ENCODE results near the gene OR2T27.
"Not testable (repeated sequence)": the region's sequence is repeated elsewhere in the genome, so short reads cannot be mapped to it uniquely, and the experiment has no call there.

The OR2T27 gene, protein sequence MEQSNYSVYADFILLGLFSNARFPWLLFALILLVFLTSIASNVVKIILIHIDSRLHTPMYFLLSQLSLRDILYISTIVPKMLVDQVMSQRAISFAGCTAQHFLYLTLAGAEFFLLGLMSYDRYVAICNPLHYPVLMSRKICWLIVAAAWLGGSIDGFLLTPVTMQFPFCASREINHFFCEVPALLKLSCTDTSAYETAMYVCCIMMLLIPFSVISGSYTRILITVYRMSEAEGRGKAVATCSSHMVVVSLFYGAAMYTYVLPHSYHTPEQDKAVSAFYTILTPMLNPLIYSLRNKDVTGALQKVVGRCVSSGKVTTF

GRCh38 chr1:248655354-248655753, at the start of gene OR2T27:
OR2T27 (minus strand) TSS chr1:248655528; CDS start chr1:248650884, 4,644 bp downstream.
- H3K27me3 ChIP-seq (ENCODE audit: low read depth, low read length): not testable (repeated sequence)

DNA sequence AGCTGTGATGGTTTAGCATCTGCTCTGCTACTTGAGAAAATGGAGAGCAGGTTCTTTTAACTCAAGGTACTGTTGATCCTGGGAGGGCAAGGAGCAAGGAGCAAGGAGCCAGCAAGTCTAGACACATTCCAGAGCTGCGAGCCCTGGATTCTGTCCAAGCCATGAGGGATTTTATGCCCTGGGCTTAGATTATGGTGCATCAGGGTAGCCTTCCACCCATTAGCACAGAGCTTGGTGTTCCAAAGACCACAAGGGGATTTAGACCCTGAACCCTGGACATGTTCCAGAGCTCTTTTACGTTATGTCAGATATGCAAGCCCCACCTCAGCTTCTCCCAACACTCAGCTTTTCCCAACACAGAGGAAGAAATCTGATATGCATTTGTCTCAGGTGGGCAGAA, 49.3 kb upstream of the OR2T27 start:
- Histone ChIP-seq H3K27ac (ENCODE audit: low read length) (no peak overlapping the region), H3K4me1 (ENCODE audit: control insufficient read depth in 1 of 2, insufficient read depth in 2 of 2, low read length in 2 of 2) (no peaks in the 10 kb centered on the region), H3K27me3 (ENCODE audit: low read depth, low read length) (no peaks in the 10 kb centered on the region), H3K4me3 (ENCODE audit: low read depth in 1 of 2, low read length in 2 of 2) (no peak overlapping the region), H3K9me3 (ENCODE audit: control insufficient read depth in 1 of 2, low read length in 2 of 2) (no peaks in the 10 kb centered on the region), H3K36me3 (ENCODE audit: control insufficient read depth in 1 of 2, insufficient read depth in 2 of 2, low read length in 2 of 2) (no peaks in the 10 kb centered on the region)

More at GRCh38 chr1:248655354-248655753, at the start of gene OR2T27:
- H3K4me3 ChIP-seq (ENCODE audit: low read depth in 1 of 2, low read length in 2 of 2); H3K27ac ChIP-seq (ENCODE audit: low read length); H3K9me3 ChIP-seq (ENCODE audit: control insufficient read depth in 1 of 2, low read length in 2 of 2); H3K36me3 ChIP-seq (ENCODE audit: control insufficient read depth in 1 of 2, insufficient read depth in 2 of 2, low read length in 2 of 2); H3K4me1 ChIP-seq (ENCODE audit: control insufficient read depth in 1 of 2, insufficient read depth in 2 of 2, low read length in 2 of 2): not testable (repeated sequence)

- no peaks in the 10 kb centered on the region for H3K4me1 ChIP-seq (ENCODE audit: control insufficient read depth in 1 of 2, insufficient read depth in 2 of 2, low read length in 2 of 2)
- H3K9me3 ChIP-seq (ENCODE audit: control insufficient read depth in 1 of 2, low read length in 2 of 2): no peaks in the 10 kb centered on the region
- no peak overlapping the region for H3K27ac ChIP-seq (ENCODE audit: low read length)
- no peaks in the 10 kb centered on the region for H3K36me3 ChIP-seq (ENCODE audit: control insufficient read depth in 1 of 2, insufficient read depth in 2 of 2, low read length in 2 of 2)
- H3K27me3 ChIP-seq (ENCODE audit: low read depth, low read length): no peaks in the 10 kb centered on the region
- no peak overlapping the region for H3K4me3 ChIP-seq (ENCODE audit: low read depth in 1 of 2, low read length in 2 of 2)
Observed at GRCh38 chr1:248703674-248704073, 48.3 kb upstream of the OR2T27 start.

- Histone ChIP-seq H3K4me1 (ENCODE audit: control insufficient read depth in 1 of 2, insufficient read depth in 2 of 2, low read length in 2 of 2) (no peaks in the 10 kb centered on the region), H3K9me3 (ENCODE audit: control insufficient read depth in 1 of 2, low read length in 2 of 2) (no peaks in the 10 kb centered on the region), H3K36me3 (ENCODE audit: control insufficient read depth in 1 of 2, insufficient read depth in 2 of 2, low read length in 2 of 2) (no peaks in the 10 kb centered on the region), H3K27me3 (ENCODE audit: low read depth, low read length) (no peaks in the 10 kb centered on the region), H3K27ac (ENCODE audit: low read length) (no peak within 1 kb of the TSS), H3K4me3 (ENCODE audit: low read depth in 1 of 2, low read length in 2 of 2) (no peak within 1 kb of the TSS)
Observed at GRCh38 chr1:248702714-248703113, 47.4 kb upstream of the OR2T27 start, which contains the start of gene OR14I1. OR14I1 (minus strand) TSS chr1:248702766.

- H3K4me1 ChIP-seq (ENCODE audit: control insufficient read depth in 1 of 2, insufficient read depth in 2 of 2, low read length in 2 of 2): no peaks in the 10 kb centered on the region
- no peaks in the 10 kb centered on the region for H3K9me3 ChIP-seq (ENCODE audit: control insufficient read depth in 1 of 2, low read length in 2 of 2)
- no peaks in the 10 kb centered on the region for H3K36me3 ChIP-seq (ENCODE audit: control insufficient read depth in 1 of 2, insufficient read depth in 2 of 2, low read length in 2 of 2)
- no peak overlapping the region for H3K27ac ChIP-seq (ENCODE audit: low read length)
- H3K27me3 ChIP-seq (ENCODE audit: low read depth, low read length): no peaks in the 10 kb centered on the region
- no peak overlapping the region for H3K4me3 ChIP-seq (ENCODE audit: low read depth in 1 of 2, low read length in 2 of 2)
Observed at GRCh38 chr1:248699099-248699498, 43.8 kb upstream of the OR2T27 start.

GRCh38 chr1:248697907-248698306, 42.6 kb upstream of the OR2T27 start:
- Histone ChIP-seq H3K36me3 (ENCODE audit: control insufficient read depth in 1 of 2, insufficient read depth in 2 of 2, low read length in 2 of 2) (no peaks in the 10 kb centered on the region), H3K27me3 (ENCODE audit: low read depth, low read length) (no peaks in the 10 kb centered on the region), H3K9me3 (ENCODE audit: control insufficient read depth in 1 of 2, low read length in 2 of 2) (no peaks in the 10 kb centered on the region), H3K4me3 (ENCODE audit: low read depth in 1 of 2, low read length in 2 of 2) (no peak overlapping the region), H3K27ac (ENCODE audit: low read length) (no peak overlapping the region), H3K4me1 (ENCODE audit: control insufficient read depth in 1 of 2, insufficient read depth in 2 of 2, low read length in 2 of 2) (no peaks in the 10 kb centered on the region)

DNA sequence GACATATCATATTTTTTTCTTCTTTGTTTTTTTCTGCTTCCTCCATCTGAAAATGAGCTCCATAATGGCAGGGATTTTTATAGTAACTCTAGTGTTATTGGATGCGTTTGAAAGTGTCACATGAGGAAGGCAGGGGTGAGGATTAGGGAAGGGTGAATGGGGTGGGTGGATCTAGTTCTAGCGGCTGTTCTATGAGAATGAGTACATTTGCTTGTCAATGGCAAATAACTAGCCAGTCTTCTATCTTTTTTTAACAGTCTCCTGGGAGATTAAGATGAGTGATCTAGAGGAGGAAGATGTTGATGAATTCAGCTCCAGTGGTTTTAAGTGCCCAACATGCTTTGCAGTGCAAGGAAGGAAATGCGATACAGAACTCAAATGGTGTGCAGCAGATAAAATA, 41.4 kb upstream of the OR2T27 start:
- Histone ChIP-seq H3K4me3 (ENCODE audit: low read depth in 1 of 2, low read length in 2 of 2) (no peak overlapping the region), H3K4me1 (ENCODE audit: control insufficient read depth in 1 of 2, insufficient read depth in 2 of 2, low read length in 2 of 2) (no peaks in the 10 kb centered on the region), H3K9me3 (ENCODE audit: control insufficient read depth in 1 of 2, low read length in 2 of 2) (no peaks in the 10 kb centered on the region), H3K27ac (ENCODE audit: low read length) (no peak overlapping the region), H3K27me3 (ENCODE audit: low read depth, low read length) (no peaks in the 10 kb centered on the region), H3K36me3 (ENCODE audit: control insufficient read depth in 1 of 2, insufficient read depth in 2 of 2, low read length in 2 of 2) (no peaks in the 10 kb centered on the region)

- Histone ChIP-seq H3K4me1 (ENCODE audit: control insufficient read depth in 1 of 2, insufficient read depth in 2 of 2, low read length in 2 of 2) (no peaks in the 10 kb centered on the region), H3K4me3 (ENCODE audit: low read depth in 1 of 2, low read length in 2 of 2) (no peak overlapping the region), H3K27me3 (ENCODE audit: low read depth, low read length) (no peaks in the 10 kb centered on the region), H3K9me3 (ENCODE audit: control insufficient read depth in 1 of 2, low read length in 2 of 2) (no peaks in the 10 kb centered on the region), H3K27ac (ENCODE audit: low read length) (no peak overlapping the region), H3K36me3 (ENCODE audit: control insufficient read depth in 1 of 2, insufficient read depth in 2 of 2, low read length in 2 of 2) (no peaks in the 10 kb centered on the region)
Observed at GRCh38 chr1:248696261-248696660, 40.9 kb upstream of the OR2T27 start.

- H3K9me3 ChIP-seq (ENCODE audit: control insufficient read depth in 1 of 2, low read length in 2 of 2): no peaks in the 10 kb centered on the region
- H3K4me1 ChIP-seq (ENCODE audit: control insufficient read depth in 1 of 2, insufficient read depth in 2 of 2, low read length in 2 of 2): no peaks in the 10 kb centered on the region
- no peak overlapping the region for H3K4me3 ChIP-seq (ENCODE audit: low read depth in 1 of 2, low read length in 2 of 2)
- no peaks in the 10 kb centered on the region for H3K36me3 ChIP-seq (ENCODE audit: control insufficient read depth in 1 of 2, insufficient read depth in 2 of 2, low read length in 2 of 2)
- H3K27ac ChIP-seq (ENCODE audit: low read length): no peak overlapping the region
- no peaks in the 10 kb centered on the region for H3K27me3 ChIP-seq (ENCODE audit: low read depth, low read length)
Observed at GRCh38 chr1:248695451-248696132, 40.3 kb upstream of the OR2T27 start.

GRCh38 chr1:248691567-248692155, 36.3 kb upstream of the OR2T27 start:
- H3K9me3 ChIP-seq (ENCODE audit: control insufficient read depth in 1 of 2, low read length in 2 of 2): peaks cover 0 to 8% of the 10 kb centered on the region in 2 donors
- H3K4me3 ChIP-seq (ENCODE audit: low read depth in 1 of 2, low read length in 2 of 2): no peak overlapping the region
- no peaks in the 10 kb centered on the region for H3K36me3 ChIP-seq (ENCODE audit: control insufficient read depth in 1 of 2, insufficient read depth in 2 of 2, low read length in 2 of 2)
- H3K4me1 ChIP-seq (ENCODE audit: control insufficient read depth in 1 of 2, insufficient read depth in 2 of 2, low read length in 2 of 2): no peaks in the 10 kb centered on the region
- H3K27me3 ChIP-seq (ENCODE audit: low read depth, low read length): no peaks in the 10 kb centered on the region
- H3K27ac ChIP-seq (ENCODE audit: low read length): no peak overlapping the region

GRCh38 chr1:248688527-248689298, 33.4 kb upstream of the OR2T27 start:
- no peak overlapping the region for H3K27ac ChIP-seq (ENCODE audit: low read length)
- H3K27me3 ChIP-seq (ENCODE audit: low read depth, low read length): no peaks in the 10 kb centered on the region
- no peaks in the 10 kb centered on the region for H3K4me1 ChIP-seq (ENCODE audit: control insufficient read depth in 1 of 2, insufficient read depth in 2 of 2, low read length in 2 of 2)
- H3K4me3 ChIP-seq (ENCODE audit: low read depth in 1 of 2, low read length in 2 of 2): no peak overlapping the region
- H3K9me3 ChIP-seq (ENCODE audit: control insufficient read depth in 1 of 2, low read length in 2 of 2): peaks cover 0 to 8% of the 10 kb centered on the region in 2 donors
- no peaks in the 10 kb centered on the region for H3K36me3 ChIP-seq (ENCODE audit: control insufficient read depth in 1 of 2, insufficient read depth in 2 of 2, low read length in 2 of 2)
